ENCODE measurements around the gene PMAIP1.
"Not testable (repeated sequence)": the region's sequence is repeated elsewhere in the genome, so short reads cannot be mapped to it uniquely, and the experiment has no call there.

The PMAIP1 gene

GRCh38 chr18:59899298-59900221 lies at the start of gene PMAIP1:
TSS of gene PMAIP1 (plus strand) at chr18:59899996. CDS start at chr18:59900178, 182 bp downstream.
- peak; percentile 63 for DNase-seq

GRCh38 chr18:59851784-59852399 lies 47.9 kb upstream of the PMAIP1 start:
- DNase-seq: no peak

- DNase-seq: no peak
Measured at GRCh38 chr18:59852548-59852947, 47.2 kb upstream of the PMAIP1 start.

- DNase-seq: no peak
Measured at GRCh38 chr18:59853380-59853779, 46.4 kb upstream of the PMAIP1 start.

GRCh38 chr18:59853988-59854387 lies 45.8 kb upstream of the PMAIP1 start:
- DNase-seq: not testable (repeated sequence)

- no peak for DNase-seq
Measured at GRCh38 chr18:59861009-59861408, 38.8 kb upstream of the PMAIP1 start.

GRCh38 chr18:59861963-59862819 lies 37.6 kb upstream of the PMAIP1 start:
- no peak for DNase-seq

GRCh38 chr18:59865241-59865986 lies 34.4 kb upstream of the PMAIP1 start:
- no peak for DNase-seq

- DNase-seq: no peak
Measured at GRCh38 chr18:59866551-59867269, 33.1 kb upstream of the PMAIP1 start.

- DNase-seq: no peak
Measured at GRCh38 chr18:59867337-59868104, 32.3 kb upstream of the PMAIP1 start.

- DNase-seq: no peak
Measured at GRCh38 chr18:59870623-59871130, 29.1 kb upstream of the PMAIP1 start.

GRCh38 chr18:59871711-59872362 lies 28.0 kb upstream of the PMAIP1 start:
- no peak for DNase-seq

GRCh38 chr18:59873641-59874040 lies 26.2 kb upstream of the PMAIP1 start:
- no peak for DNase-seq

GRCh38 chr18:59874166-59874565 lies 25.6 kb upstream of the PMAIP1 start:
- no peak for DNase-seq

- DNase-seq: no peak
Measured at GRCh38 chr18:59876310-59876626, 23.5 kb upstream of the PMAIP1 start.

GRCh38 chr18:59877361-59877760 lies 22.4 kb upstream of the PMAIP1 start:
- peak; percentile 47 for DNase-seq

- no peak for DNase-seq
Measured at GRCh38 chr18:59878644-59879043, 21.2 kb upstream of the PMAIP1 start.

- no peak for DNase-seq
Measured at GRCh38 chr18:59881728-59882656, 17.8 kb upstream of the PMAIP1 start.

- no peak for DNase-seq
Measured at GRCh38 chr18:59884351-59884750, 15.4 kb upstream of the PMAIP1 start.

Data from KG1 (cell line).